ENCODE results near the gene UPF3A. TPM values are rescaled to one million over a fixed set of nuclear protein-coding genes. Genes with fewer than 3 reads are reported as not detected.

Gene UPF3A
- total and polyA plus RNA-seq, 12 donors, result 27.5 to 130 (median 43.2) TPM

- H3K4me1 ChIP-seq (replicated peaks in 1 of 2), result peaks cover 15 to 23% of the 10 kb centered on the region in 2 donors
- no peaks in the 10 kb centered on the region for H3K9me3 ChIP-seq (replicated peaks in 1 of 3)
- intact Hi-C loops (cut with DNase I), result no loop called here
- peaks cover 0 to 31% of the 10 kb centered on the region in 2 donors for H3K36me3 ChIP-seq (replicated peaks in 1 of 2)
- no peak overlapping the region for H3K4me3 ChIP-seq
- no peak overlapping the region for H3K27ac ChIP-seq
- H3K27me3 ChIP-seq, result no peaks in the 10 kb centered on the region
- 96 to 99% (median 97%) methylated on average over 8 of the region's 8 CpGs for WGBS, 4 donors
- DNase-seq, result no peak
- no peak for TF ChIP-seq POLR2A (IDR thresholded peaks at IDR 0.05)
- TF ChIP-seq CTCF (IDR thresholded peaks at IDR 0.05), result no peak
These were observed 3.3 kb downstream of the UPF3A start for GRCh38 chr13:114284680-114285079.

GRCh38 chr13:114285166-114285808 is 3.9 kb downstream of the UPF3A start:
- H3K9me3 ChIP-seq (replicated peaks in 1 of 3), result no peaks in the 10 kb centered on the region
- no peak overlapping the region for H3K4me3 ChIP-seq
- DNase-seq, result no peak
- H3K36me3 ChIP-seq (replicated peaks in 1 of 2), result peaks cover 0 to 31% of the 10 kb centered on the region in 2 donors
- H3K27me3 ChIP-seq, result no peaks in the 10 kb centered on the region
- 87 to 90% (median 89%) methylated on average over 4 of the region's 4 CpGs for WGBS, 4 donors
- intact Hi-C loops (cut with DNase I), result no loop called here
- TF ChIP-seq CTCF (IDR thresholded peaks at IDR 0.05), result no peak
- no peak for TF ChIP-seq POLR2A (IDR thresholded peaks at IDR 0.05)
- H3K27ac ChIP-seq, result no peak overlapping the region
- H3K4me1 ChIP-seq (replicated peaks in 1 of 2), result peaks cover 13 to 17% of the 10 kb centered on the region in 2 donors

- no peak for DNase-seq
- intact Hi-C loops (cut with DNase I), result no loop called here
- H3K36me3 ChIP-seq (replicated peaks in 1 of 2), result peaks cover 0 to 34% of the 10 kb centered on the region in 2 donors
- no peaks in the 10 kb centered on the region for H3K9me3 ChIP-seq (replicated peaks in 1 of 3)
- H3K4me3 ChIP-seq, result no peak overlapping the region
- H3K27me3 ChIP-seq, result no peaks in the 10 kb centered on the region
- H3K27ac ChIP-seq, result no peak overlapping the region
- TF ChIP-seq POLR2A (IDR thresholded peaks at IDR 0.05), result no peak
- no peak for TF ChIP-seq CTCF (IDR thresholded peaks at IDR 0.05)
- H3K4me1 ChIP-seq (replicated peaks in 1 of 2), result peaks cover 7 to 12% of the 10 kb centered on the region in 2 donors
- 89 to 95% (median 94%) methylated on average over 8 of the region's 8 CpGs for WGBS, 4 donors
These were observed 5.4 kb downstream of the UPF3A start for GRCh38 chr13:114286808-114287207.

GRCh38 chr13:114288157-114288591 is 6.8 kb downstream of the UPF3A start:
- no peak overlapping the region for H3K4me3 ChIP-seq
- no peak for DNase-seq
- peaks cover 0 to 45% of the 10 kb centered on the region in 2 donors for H3K36me3 ChIP-seq (replicated peaks in 1 of 2)
- peaks cover under 1 to 5% of the 10 kb centered on the region in 2 donors for H3K4me1 ChIP-seq (replicated peaks in 1 of 2)
- H3K27ac ChIP-seq, result no peak overlapping the region
- H3K27me3 ChIP-seq, result no peaks in the 10 kb centered on the region
- intact Hi-C loops (cut with DNase I), result no loop called here
- 91 to 96% (median 94%) methylated on average over 8 of the region's 8 CpGs for WGBS, 4 donors
- TF ChIP-seq CTCF (IDR thresholded peaks at IDR 0.05) (no peak), POLR2A (IDR thresholded peaks at IDR 0.05) (no peak)
- H3K9me3 ChIP-seq (replicated peaks in 1 of 3), result no peaks in the 10 kb centered on the region
